HEK293 (cell line): ENCODE results near the gene RSRC2.

Experiments used
- CTCF ChIA-PET: fragments of 350-600 bp; formaldehyde crosslinking; extraction: SDS; loops from one replicate; lab custom pipeline; 2021; ENCODE audit warnings: antibody characterized with exemption; lab: Yijun Ruan, JAX
- POLR2A ChIA-PET: fragments of 300-600 bp; formaldehyde crosslinking; extraction: SDS; loops from one replicate; lab custom pipeline; 2020; ENCODE audit warnings: antibody characterized with exemption, inconsistent platforms; lab: Yijun Ruan, JAX
- H3K27ac ChIP-seq: fragments of 200-500 bp; sonication (Bioruptor generic); 2 replicates; pipeline ENCODE4 v1.5.1; 2014; ENCODE audit warnings: low read depth, low read length, control low read depth, inconsistent platforms; ENCODE audit errors: extremely low read depth
- H3K36me3 ChIP-seq, 2 experiments: fragments of 200-500 bp in 1 of 2; sonication (Bioruptor generic) in 1 of 2; 1 replicate in 1 of 2; 2 replicates in 1 of 2; pipeline ENCODE4 v1.5.1; 2014 to 2017; ENCODE audit warnings: inconsistent platforms in 2 of 2, low read length in 2 of 2; ENCODE audit not compliant: control insufficient read depth in 2 of 2, insufficient read depth in 1 of 2
- H3K4me1 ChIP-seq: fragments of 200-500 bp; sonication (Bioruptor generic); 2 replicates; pipeline ENCODE4 v1.5.1; 2014; ENCODE audit warnings: mild to moderate bottlenecking, low read length, inconsistent platforms; ENCODE audit not compliant: control insufficient read depth, insufficient read depth
- H3K4me3 ChIP-seq: 2 replicates; pipeline ENCODE4 v1.5.1; 2011; ENCODE audit warnings: low read depth, mild to moderate bottlenecking, control low read depth, low read length, moderate library complexity
- H3K9me3 ChIP-seq: fragments of 200-500 bp; sonication (Bioruptor generic); 2 replicates; pipeline ENCODE4 v1.5.1; 2014; ENCODE audit warnings: low read depth, low read length, inconsistent platforms; ENCODE audit not compliant: control insufficient read depth, insufficient read depth
- KLF16 ChIP-seq: fragments of 450-650 bp; formaldehyde crosslinking; IDR thresholded peaks from 2 replicates; pipeline ENCODE4 v1.5.1; 2017; ENCODE audit warnings: missing biosample characterization, missing genetic modification characterization
- ZNF837 ChIP-seq: fragments of 450-650 bp; formaldehyde crosslinking; IDR thresholded peaks from 2 replicates; pipeline ENCODE4 v1.5.1; 2016; ENCODE audit warnings: missing biosample characterization, missing genetic modification characterization
- TF ChIP-seq, protein P1 (sequence below): IDR thresholded peaks from 2 replicates; pipeline ENCODE4 v1.6.1; 2011; ENCODE audit warnings: mild to moderate bottlenecking, low read depth, low read length, borderline replicate concordance
- TF ChIP-seq, protein P2 (sequence below): fragments of 450-650 bp; formaldehyde crosslinking; IDR thresholded peaks from 2 replicates; pipeline ENCODE4 v1.5.1; 2016; ENCODE audit warnings: missing biosample characterization, missing genetic modification characterization

The RSRC2 gene

DNA sequence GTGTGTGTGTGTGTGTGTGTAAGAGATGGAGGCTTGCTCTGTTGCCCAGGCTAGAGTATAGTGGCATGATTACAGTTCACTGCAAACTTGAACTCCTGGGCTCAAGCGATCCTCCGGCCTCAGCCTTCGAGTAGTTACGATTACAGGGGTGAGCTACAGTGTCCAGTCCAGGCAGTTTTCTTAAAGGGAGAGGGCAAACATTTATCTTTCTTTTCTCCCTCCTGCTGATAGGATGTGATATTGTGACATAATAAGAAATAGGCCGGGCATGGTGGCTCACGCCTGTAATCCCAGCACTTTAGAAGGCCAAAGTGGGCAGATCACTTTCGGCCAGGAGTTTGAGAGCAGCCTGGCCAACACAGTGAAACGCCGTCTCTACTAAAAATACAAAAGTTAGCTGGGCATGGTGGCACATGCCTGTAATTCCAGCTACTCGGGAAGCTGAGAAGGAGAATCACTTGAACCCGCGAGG lies 72.5 kb downstream of the RSRC2 start:
- Histone ChIP-seq H3K4me1 (no peaks in the 10 kb centered on the region), H3K9me3 (no peaks in the 10 kb centered on the region), H3K36me3 (no peaks in the 10 kb centered on the region), H3K27ac (no peak overlapping the region), H3K4me3 (no peak overlapping the region)
- ChIA-PET CTCF (interaction anchor here (0.6 to 1.1 kb wide), 2 partner anchors 55 to 660 kb away, joined by 3 to 6 read pairs; no protein-coding TSS in a partner anchor), POLR2A (no interaction called here)
- no peak for TF ChIP-seq KLF16 (tag by site-specific recombination)
- TF ChIP-seq ZNF837 (tag by site-specific recombination): no peak
- TF ChIP-seq, protein P1, sequence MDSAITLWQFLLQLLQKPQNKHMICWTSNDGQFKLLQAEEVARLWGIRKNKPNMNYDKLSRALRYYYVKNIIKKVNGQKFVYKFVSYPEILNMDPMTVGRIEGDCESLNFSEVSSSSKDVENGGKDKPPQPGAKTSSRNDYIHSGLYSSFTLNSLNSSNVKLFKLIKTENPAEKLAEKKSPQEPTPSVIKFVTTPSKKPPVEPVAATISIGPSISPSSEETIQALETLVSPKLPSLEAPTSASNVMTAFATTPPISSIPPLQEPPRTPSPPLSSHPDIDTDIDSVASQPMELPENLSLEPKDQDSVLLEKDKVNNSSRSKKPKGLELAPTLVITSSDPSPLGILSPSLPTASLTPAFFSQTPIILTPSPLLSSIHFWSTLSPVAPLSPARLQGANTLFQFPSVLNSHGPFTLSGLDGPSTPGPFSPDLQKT: no peak
- TF ChIP-seq, protein P2, sequence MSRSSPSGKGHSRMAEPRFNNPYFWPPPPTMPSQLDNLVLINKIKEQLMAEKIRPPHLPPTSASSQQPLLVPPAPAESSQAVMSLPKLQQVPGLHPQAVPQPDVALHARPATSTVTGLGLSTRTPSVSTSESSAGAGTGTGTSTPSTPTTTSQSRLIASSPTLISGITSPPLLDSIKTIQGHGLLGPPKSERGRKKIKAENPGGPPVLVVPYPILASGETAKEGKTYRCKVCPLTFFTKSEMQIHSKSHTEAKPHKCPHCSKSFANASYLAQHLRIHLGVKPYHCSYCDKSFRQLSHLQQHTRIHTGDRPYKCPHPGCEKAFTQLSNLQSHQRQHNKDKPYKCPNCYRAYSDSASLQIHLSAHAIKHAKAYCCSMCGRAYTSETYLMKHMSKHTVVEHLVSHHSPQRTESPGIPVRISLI (tag by site-specific recombination): no peak
